NK-92 treated with Interleukin-12 subunit alpha and Interleukin-12 subunit beta, amount 100 ng/mL, for 24 hours (cell line): Measurements from ENCODE around the gene PLEKHO1.
"Not testable (repeated sequence)": the region's sequence is repeated elsewhere in the genome, so short reads cannot be mapped to it uniquely, and the experiment has no call there.

Experiments used
- DNase-seq: peaks from one replicate; lab custom pipeline; 2025; lab: John Stamatoyannopoulos, UW

The PLEKHO1 gene

GRCh38 chr1:150149271-150150132 is at the start of gene PLEKHO1:
TSS of gene PLEKHO1 (plus strand) at chr1:150149916. CDS start at chr1:150150258, 342 bp downstream.
- DNase-seq: peak; percentile 79

GRCh38 chr1:150102986-150103385 is 46.7 kb upstream of the PLEKHO1 start:
- DNase-seq: no peak

- no peak for DNase-seq
Observed at GRCh38 chr1:150106341-150106740, 43.4 kb upstream of the PLEKHO1 start.

GRCh38 chr1:150109586-150109985 is 40.1 kb upstream of the PLEKHO1 start:
- no peak for DNase-seq

- no peak for DNase-seq
Observed at GRCh38 chr1:150110116-150110515, 39.6 kb upstream of the PLEKHO1 start.

- no peak for DNase-seq
Observed at GRCh38 chr1:150111670-150112069, 38.0 kb upstream of the PLEKHO1 start.

GRCh38 chr1:150115121-150115520 is 34.6 kb upstream of the PLEKHO1 start:
- DNase-seq: no peak

GRCh38 chr1:150118716-150119115 is 31.0 kb upstream of the PLEKHO1 start:
- DNase-seq: no peak

GRCh38 chr1:150121236-150121862 is 28.4 kb upstream of the PLEKHO1 start:
- DNase-seq: no peak

GRCh38 chr1:150126811-150127210 is 22.9 kb upstream of the PLEKHO1 start:
- no peak for DNase-seq

GRCh38 chr1:150127464-150127863 is 22.3 kb upstream of the PLEKHO1 start:
- DNase-seq: no peak

- DNase-seq: no peak
Observed at GRCh38 chr1:150127868-150128267, 21.8 kb upstream of the PLEKHO1 start.

- no peak for DNase-seq
Observed at GRCh38 chr1:150132372-150132771, 17.3 kb upstream of the PLEKHO1 start.

- no peak for DNase-seq
Observed at GRCh38 chr1:150134537-150134936, 15.2 kb upstream of the PLEKHO1 start.

- DNase-seq: not testable (repeated sequence)
Observed at GRCh38 chr1:150135400-150135799, 14.3 kb upstream of the PLEKHO1 start.

- DNase-seq: no peak
Observed at GRCh38 chr1:150138044-150138443, 11.7 kb upstream of the PLEKHO1 start.

GRCh38 chr1:150141452-150141851 is 8.3 kb upstream of the PLEKHO1 start:
- DNase-seq: no peak

- no peak for DNase-seq
Observed at GRCh38 chr1:150142083-150142482, 7.6 kb upstream of the PLEKHO1 start.

GRCh38 chr1:150144606-150145005 is 5.1 kb upstream of the PLEKHO1 start:
- no peak for DNase-seq

GRCh38 chr1:150146016-150146415 is 3.7 kb upstream of the PLEKHO1 start:
- DNase-seq: not testable (repeated sequence)

- no peak for DNase-seq
Observed at GRCh38 chr1:150146849-150147542, 2.7 kb upstream of the PLEKHO1 start.

- no peak for DNase-seq
Observed at GRCh38 chr1:150148837-150149270, 862 bp upstream of the PLEKHO1 start.
